HG03025 (cell line): ENCODE results near the gene ATRAID.

ENCODE experiments used
- ATAC-seq: cut with Tn5 transposase; IDR thresholded peaks from one replicate; pipeline ENCODE4 v1.9.1; 2021; ENCODE audit warnings: mild to moderate bottlenecking, moderate library complexity; ENCODE audit not compliant: unreplicated experiment, low FRiP score

The ATRAID gene

GRCh38 chr2:27245626-27246025 is 33.8 kb downstream of the ATRAID start:
- no peak for ATAC-seq

DNA sequence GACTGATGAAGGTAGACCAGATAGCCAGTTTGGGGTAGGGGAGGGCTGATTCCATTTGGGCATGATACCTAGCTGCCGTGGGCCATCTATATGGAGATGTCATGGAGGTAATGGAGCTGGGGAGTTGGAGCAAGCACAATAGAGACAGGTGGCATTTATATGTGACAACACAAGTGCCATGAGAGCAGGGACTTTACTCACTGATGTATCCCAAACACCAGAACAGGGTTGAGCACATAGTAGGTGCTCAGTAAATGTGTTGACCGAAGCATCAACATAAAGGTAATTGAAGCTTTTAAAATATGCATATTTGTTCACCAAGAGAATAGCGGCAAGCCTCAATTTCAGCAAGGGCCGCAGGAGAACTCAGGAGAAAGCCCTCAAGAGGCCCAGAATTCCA is 36.1 kb downstream of the ATRAID start:
- no peak for ATAC-seq

- no peak for ATAC-seq
These were observed 37.5 kb downstream of the ATRAID start for GRCh38 chr2:27249159-27249890.

DNA sequence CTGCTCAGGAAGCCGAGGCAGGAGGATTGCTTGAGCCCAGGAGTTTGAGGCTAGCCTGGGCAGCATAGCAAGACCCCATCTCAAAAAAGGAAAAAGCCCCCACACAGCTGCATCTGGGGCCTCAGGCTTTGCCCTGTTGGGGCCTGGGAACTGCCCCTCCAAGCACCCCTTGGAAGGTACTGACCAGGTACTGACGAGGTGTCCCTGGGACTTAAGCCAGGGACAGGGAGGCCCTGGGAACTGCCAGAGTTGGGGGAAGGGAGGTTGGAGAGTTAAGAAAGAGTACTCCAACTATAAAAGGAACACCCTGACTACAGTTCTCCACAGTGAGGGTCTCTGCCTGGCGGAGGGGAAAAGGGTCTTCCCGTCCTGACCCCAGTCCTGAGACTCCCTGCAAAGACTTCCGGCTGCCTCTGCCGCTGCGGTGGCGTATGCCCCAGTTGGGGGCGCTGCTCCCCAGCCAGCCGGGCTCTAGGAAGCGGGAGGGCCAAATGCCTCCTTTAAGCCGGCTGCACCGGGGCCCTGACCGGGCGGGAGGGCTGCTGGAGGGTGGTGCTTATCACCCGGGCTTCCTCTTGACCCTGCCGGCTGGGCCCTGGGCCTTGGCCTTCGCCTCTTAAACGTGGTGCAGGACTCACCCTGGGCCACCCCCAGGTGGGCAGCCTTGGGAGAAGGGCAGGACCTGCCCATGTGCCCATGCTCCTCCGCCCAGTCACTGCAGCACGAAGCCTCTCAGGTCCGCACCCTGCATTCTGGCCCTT is 38.2 kb downstream of the ATRAID start:
- no peak for ATAC-seq

- no peak for ATAC-seq
These were observed 39.0 kb downstream of the ATRAID start for GRCh38 chr2:27250652-27251379.

GRCh38 chr2:27251766-27252165 is 39.9 kb downstream of the ATRAID start:
- no peak for ATAC-seq

DNA sequence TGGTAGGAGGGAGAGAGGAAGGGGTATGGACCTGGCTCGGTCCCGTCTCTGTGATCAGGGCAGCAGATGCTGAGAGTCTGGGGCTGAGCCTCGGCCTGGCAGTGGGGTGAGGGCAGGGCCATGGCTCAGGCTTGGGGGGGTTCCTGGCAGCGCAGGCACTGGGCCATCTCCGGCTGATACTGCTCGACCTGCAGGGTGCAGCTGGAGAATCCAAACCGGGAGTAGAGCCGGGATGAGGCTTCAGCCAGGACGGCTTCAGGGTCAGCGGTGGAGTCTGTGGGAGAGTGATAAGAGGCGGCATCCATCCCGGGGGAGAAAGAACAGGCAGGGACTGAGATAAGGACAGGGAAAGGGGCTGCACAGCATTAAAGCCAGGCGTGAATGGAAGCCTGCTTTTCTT is 43.3 kb downstream of the ATRAID start:
- no peak for ATAC-seq

GRCh38 chr2:27255660-27256059 is 43.8 kb downstream of the ATRAID start:
- no peak for ATAC-seq

DNA sequence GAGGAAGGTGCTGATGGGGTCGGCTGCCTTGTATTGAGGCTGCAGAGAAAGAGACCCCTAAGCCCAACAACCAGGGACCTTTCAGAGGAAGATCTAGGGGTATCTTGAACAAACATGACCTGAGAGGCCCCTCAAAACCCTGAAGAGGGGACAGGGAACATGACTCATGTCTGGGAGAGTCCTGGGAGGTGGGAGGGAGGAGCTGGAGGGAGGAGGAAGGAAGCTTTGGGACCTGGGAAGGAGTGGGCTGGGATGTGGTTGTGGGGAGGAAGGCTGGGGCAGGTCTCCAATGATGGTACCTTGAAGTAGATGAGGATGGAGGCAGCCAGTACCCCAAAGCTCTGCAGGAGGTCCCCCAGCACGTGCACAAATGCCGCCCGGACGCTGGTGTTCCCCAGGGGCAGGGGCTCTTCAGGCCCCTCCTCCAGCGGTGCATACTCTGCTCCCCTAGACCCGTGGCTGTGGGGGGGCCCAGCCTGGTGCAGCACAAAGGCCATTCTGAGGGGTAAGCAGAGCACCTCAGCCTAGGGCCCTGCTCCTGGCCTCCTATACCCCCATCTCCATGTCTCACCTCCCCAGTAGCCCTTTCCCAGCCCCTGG is 45.1 kb downstream of the ATRAID start:
- no peak for ATAC-seq

GRCh38 chr2:27258051-27258450 is 46.2 kb downstream of the ATRAID start:
- ATAC-seq: no peak

DNA sequence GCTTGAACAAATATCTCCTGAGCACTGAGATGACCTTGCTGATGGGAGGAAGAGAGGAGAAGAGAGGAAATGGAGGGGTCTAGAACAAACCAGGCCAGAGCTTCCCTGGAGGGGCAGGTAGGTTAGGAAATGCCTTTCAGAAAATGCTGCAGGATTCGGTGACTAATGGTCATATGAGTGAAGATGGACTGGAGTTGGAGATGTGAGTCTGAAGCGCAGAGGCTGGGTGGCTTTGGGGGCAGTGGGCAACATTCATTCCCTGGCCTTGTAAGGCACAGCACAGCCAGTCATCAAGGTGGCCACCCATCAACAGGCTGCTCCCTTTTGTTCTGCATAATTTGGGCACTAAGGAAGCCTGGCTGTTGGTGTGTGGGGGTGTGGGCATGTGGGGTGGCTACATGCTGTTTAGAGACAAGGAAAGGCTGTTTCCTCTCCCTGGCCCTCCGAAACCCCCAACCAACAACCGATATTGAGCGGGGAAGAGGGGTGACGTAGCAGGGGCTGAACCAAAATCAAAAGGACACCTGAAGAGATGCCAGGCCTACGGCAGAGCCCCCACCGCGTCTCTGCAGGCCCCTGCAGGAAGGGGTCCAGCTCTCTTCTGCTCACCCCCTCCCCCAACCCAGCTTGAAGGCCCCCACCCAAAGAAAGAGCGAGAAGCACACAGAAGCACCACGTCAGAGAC is 49.5 kb downstream of the ATRAID start:
- ATAC-seq: no peak

- no peak for ATAC-seq
These were observed 50.1 kb downstream of the ATRAID start for GRCh38 chr2:27261926-27262298.

DNA sequence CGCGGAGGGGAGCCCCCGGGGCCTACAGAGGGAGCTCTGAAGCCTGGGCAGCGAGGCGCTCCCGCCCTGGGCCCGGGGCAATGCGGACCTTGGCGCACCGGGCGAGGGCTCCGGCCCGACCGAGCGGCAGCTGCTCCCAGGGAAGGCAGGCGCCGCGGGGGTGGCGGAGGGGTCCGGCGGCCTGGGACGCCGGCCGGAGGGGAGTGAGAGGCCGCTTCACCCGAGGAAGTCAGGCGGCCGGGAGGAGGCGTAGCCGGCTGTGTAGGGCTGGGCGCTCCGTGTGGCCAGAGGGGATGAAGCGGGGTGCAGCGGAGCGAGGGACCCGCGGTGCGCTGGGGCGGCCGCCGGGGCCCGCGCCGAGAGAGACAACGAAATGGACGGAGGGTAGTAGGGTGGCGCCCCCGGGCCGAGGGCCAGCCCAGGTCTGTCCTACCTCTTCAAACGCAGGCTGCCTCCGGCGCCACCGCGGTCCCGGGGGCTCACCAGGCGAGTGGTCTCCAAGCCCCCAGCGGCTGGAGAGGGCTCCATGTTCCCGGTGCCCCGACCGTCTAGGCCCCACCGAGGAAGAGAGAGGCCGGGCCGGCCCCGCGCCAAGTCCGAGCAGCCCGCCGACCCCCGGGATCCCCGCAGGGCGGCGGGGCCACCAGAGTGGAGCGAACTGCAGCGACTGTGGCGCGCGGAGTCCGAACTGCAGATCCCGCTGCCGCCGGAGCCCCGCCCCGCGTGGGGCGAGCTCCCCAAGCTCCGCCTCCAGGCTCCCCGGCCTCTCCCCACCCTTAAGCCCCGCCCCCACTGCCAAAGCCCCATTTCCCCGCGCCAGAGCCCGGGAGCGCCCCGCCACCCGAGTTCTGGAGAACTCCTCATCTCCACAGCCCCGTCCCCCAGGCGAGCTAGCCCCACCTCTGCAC is 50.8 kb downstream of the ATRAID start, which contains the start of gene SLC30A3:
SLC30A3 (minus strand) TSS at position 669 of the 908 bp plus-strand sequence; CDS start at position 528, 141 bp downstream.
- no peak for ATAC-seq

DNA sequence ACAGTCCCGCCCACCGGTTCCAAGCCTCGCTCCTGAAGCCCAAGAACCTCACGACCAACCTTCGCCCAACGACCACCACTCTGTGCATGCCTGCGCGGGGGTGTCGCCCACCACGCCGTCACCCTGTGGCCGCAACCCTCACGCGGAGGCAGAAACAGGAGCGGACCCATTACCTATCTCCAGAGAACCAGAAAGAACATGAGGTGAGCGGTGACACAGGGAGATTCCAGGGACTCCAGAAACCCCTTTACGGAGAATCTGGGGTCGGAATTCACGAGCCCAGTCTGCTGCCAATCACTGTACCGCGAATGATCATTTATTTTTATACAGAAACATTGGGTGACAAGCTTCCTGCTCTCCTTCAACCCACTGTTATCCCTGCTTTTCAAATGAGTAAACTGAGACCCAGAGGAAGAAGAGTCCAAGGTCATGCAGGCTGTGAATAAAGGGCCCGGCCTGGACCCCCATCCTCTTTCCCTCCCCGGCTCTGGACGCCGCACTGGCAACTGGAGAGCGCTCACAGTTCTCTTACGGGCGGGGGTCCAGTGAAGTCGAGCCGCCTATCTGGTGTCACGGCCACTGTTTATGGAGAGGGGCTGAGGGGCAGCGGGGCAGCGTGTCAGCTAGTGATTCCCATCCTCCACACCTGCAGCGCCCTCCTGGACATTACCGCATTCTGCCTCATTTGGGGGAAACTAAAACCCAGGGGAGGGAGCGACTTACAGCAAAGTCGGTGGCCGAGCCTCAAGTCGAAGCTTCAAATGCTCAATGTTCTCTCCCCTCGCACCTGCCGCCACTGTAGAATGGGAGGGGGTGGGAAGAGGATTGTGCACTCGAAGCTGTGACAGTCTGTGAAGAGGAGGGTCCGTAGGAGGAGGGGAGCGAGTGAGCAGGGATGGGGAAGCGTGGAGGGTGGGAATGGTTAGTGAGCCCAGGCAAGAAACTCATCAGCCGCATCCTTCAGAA is 51.7 kb downstream of the ATRAID start:
- ATAC-seq: no peak

DNA sequence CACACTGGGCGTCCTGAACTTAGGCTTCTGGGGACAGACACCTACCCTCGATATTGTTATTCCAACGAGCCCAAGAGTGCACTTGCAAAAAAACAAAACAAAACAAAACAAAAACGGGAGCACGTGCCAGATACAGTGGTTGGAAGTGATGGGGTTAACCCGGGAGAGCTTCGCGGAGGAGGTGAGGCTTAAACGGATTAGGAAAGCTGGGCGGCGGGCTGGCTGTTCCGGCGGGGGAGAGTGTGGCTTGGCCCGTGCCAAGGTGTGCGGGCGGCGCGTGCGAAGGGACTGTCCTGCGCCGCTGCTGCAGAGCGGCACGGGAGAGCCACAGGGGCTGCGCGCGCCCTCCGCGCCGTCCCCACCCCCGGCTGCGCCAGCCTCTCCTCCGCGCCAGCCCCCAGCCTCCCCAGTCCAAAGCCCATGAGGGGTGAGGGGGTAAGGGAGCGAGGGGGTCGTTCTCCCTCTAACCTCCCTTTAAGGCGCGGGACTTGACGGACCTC is 52.5 kb downstream of the ATRAID start:
- no peak for ATAC-seq

- no peak for ATAC-seq
These were observed 53.1 kb downstream of the ATRAID start for GRCh38 chr2:27264753-27265535.

GRCh38 chr2:27265536-27265870 is 53.7 kb downstream of the ATRAID start:
- no peak for ATAC-seq
